Measurements from ENCODE around the gene PC.
"Not testable (repeated sequence)": the region's sequence is repeated elsewhere in the genome, so short reads cannot be mapped to it uniquely, and the experiment has no call there.

PC gene

GRCh38 chr11:66981976-66982578 is 23.9 kb upstream of the PC start:
- no peak for DNase-seq (ENCODE audit: low read depth in 1 of 2, low spot score in 1 of 2)

- no peak for DNase-seq (ENCODE audit: low read depth in 1 of 2, low spot score in 1 of 2)
These were observed 21.3 kb upstream of the PC start for GRCh38 chr11:66979336-66979980.

- DNase-seq (ENCODE audit: low read depth in 1 of 2, low spot score in 1 of 2) = no peak
These were observed 20.5 kb upstream of the PC start for GRCh38 chr11:66978717-66979116.

GRCh38 chr11:66978229-66978628 is 20.0 kb upstream of the PC start:
- DNase-seq (ENCODE audit: low read depth in 1 of 2, low spot score in 1 of 2) = no peak

- DNase-seq (ENCODE audit: low read depth in 1 of 2, low spot score in 1 of 2) = no peak
These were observed 18.7 kb upstream of the PC start for GRCh38 chr11:66976925-66977324.

- DNase-seq (ENCODE audit: low read depth in 1 of 2, low spot score in 1 of 2) = no peak
These were observed 17.9 kb upstream of the PC start for GRCh38 chr11:66976028-66976467.

GRCh38 chr11:66975405-66976027 is 17.3 kb upstream of the PC start:
- DNase-seq (ENCODE audit: low read depth in 1 of 2, low spot score in 1 of 2) = no peak

GRCh38 chr11:66974724-66975404 is 16.7 kb upstream of the PC start, which contains the start of gene C11orf86:
TSS of gene C11orf86 (plus strand) at chr11:66975304. CDS start at chr11:66975363, 59 bp downstream.
- DNase-seq (ENCODE audit: low read depth in 1 of 2, low spot score in 1 of 2) = no peak

GRCh38 chr11:66973956-66974580 is 15.9 kb upstream of the PC start:
- DNase-seq (ENCODE audit: low read depth in 1 of 2, low spot score in 1 of 2) = no peak

- no peak for DNase-seq (ENCODE audit: low read depth in 1 of 2, low spot score in 1 of 2)
These were observed 13.3 kb upstream of the PC start for GRCh38 chr11:66971488-66971887.

GRCh38 chr11:66970807-66971442 is 12.7 kb upstream of the PC start:
- DNase-seq (ENCODE audit: low read depth in 1 of 2, low spot score in 1 of 2) = no peak

- DNase-seq (ENCODE audit: low read depth in 1 of 2, low spot score in 1 of 2) = no peak
These were observed 12.2 kb upstream of the PC start for GRCh38 chr11:66970371-66970806.

GRCh38 chr11:66969584-66970225 is 11.5 kb upstream of the PC start:
- no peak for DNase-seq (ENCODE audit: low read depth in 1 of 2, low spot score in 1 of 2)

GRCh38 chr11:66967670-66968425 is 9.7 kb upstream of the PC start:
- DNase-seq (ENCODE audit: low read depth in 1 of 2, low spot score in 1 of 2) = no peak

- no peak for DNase-seq (ENCODE audit: low read depth in 1 of 2, low spot score in 1 of 2)
These were observed 8.2 kb upstream of the PC start for GRCh38 chr11:66966351-66966750.

- DNase-seq (ENCODE audit: low read depth in 1 of 2, low spot score in 1 of 2) = no peak
These were observed 6.3 kb upstream of the PC start for GRCh38 chr11:66964495-66964894.

GRCh38 chr11:66962801-66963200 is 4.6 kb upstream of the PC start:
- no peak for DNase-seq (ENCODE audit: low read depth in 1 of 2, low spot score in 1 of 2)

GRCh38 chr11:66962247-66962646 is 4.1 kb upstream of the PC start:
- DNase-seq (ENCODE audit: low read depth in 1 of 2, low spot score in 1 of 2) = no peak

GRCh38 chr11:66961691-66962213 is 3.6 kb upstream of the PC start:
- not testable (repeated sequence) for DNase-seq (ENCODE audit: low read depth in 1 of 2, low spot score in 1 of 2)

GRCh38 chr11:66958956-66959274 is 732 bp upstream of the PC start:
- no peak for DNase-seq (ENCODE audit: low read depth in 1 of 2, low spot score in 1 of 2)
